ENCODE measurements around the gene MPST. TPM values are rescaled to one million over a fixed set of nuclear protein-coding genes. Genes with fewer than 3 reads are reported as not detected.

The MPST gene
- total RNA-seq, 1 experiment from 2014 or later: 68.6 TPM

DNA sequence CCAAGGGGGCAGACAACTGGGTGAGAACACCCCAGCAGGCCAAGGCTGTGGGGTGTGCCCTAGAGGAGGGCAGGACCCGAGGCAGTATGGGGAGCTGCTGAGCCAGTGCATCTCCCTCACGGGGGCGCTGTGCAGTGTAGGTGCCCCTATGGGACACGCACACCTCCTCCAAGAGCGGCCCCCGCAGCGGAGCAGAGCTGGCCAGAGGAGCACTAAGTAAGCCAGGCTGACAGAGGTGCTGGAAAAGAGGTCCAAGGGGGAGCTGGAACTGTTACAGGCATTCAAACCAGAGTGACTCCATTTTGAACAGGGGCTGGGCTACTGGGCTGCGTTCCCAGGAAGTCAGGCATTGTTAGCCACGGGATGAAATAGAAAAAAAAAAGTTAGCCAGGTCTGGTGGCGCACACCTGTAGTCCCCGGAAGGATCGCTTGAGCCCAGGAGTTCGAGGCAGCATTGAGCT, 42.1 kb upstream of the MPST start:
- Histone ChIP-seq H3K36me3 (ENCODE audit: control insufficient read depth in 1 of 2, insufficient read depth in 2 of 2, low read length in 2 of 2) (no peaks in the 10 kb centered on the region), H2AFZ (ENCODE audit: low read depth, low read length, poor library complexity, severe bottlenecking) (peak overlapping the region; percentile 91), H3K9ac (ENCODE audit: low read length) (peak overlapping the region; percentile 31; the same call in 1 of the 2 replicates), H3K27me3 (ENCODE audit: insufficient read depth, low read length) (no peaks in the 10 kb centered on the region), H3K27ac (ENCODE audit: low read depth, low read length) (no peak overlapping the region), H3K4me1 (ENCODE audit: control insufficient read depth in 1 of 2, insufficient read depth in 2 of 2, low read length in 2 of 2) (peaks cover 5 to 12% of the 10 kb centered on the region in 2 experiments), H3K9me3 (ENCODE audit: control insufficient read depth in 1 of 2, insufficient read depth in 1 of 2, low read depth in 1 of 2, low read length in 2 of 2) (no peaks in the 10 kb centered on the region), H3K9me2 (ENCODE audit: insufficient read depth) (no peaks in the 10 kb centered on the region), H3K4me3 (replicated peaks in 1 of 2; ENCODE audit: low read depth in 1 of 2, low read length in 2 of 2) (peak overlapping the region; percentile 35 to 48), H3K4me2 (ENCODE audit: low read length) (peak overlapping the region; percentile 73), H4K20me1 (ENCODE audit: insufficient read depth) (no peaks in the 10 kb centered on the region), H3K79me2 (ENCODE audit: insufficient read depth, low read length) (no peaks in the 10 kb centered on the region)
- no TSS peak for BruUV-seq (replicated peaks)
- ATAC-seq: peak; percentile 85
- ChIA-PET RAD21 (ENCODE audit: low non-redundant PET in 1 of 2, low total read pairs in 2 of 2, uncharacterized antibody in 2 of 2, unreplicated experiment in 2 of 2) (interaction anchor here in 1 of 2 experiments (1.0 kb wide), 1 partner anchor 13 kb away, joined by 3 read pairs; no protein-coding TSS in a partner anchor), CTCF (interaction anchor here (0.6 to 2.6 kb wide), 18 partner anchors 8 to 456 kb away, joined by 3 to 23 read pairs (median 5); partner anchors contain the start of gene IFT27), POLR2A (interaction anchor here (1.2 to 4.1 kb wide), 3 partner anchors 9 to 448 kb away, joined by 3 to 16 read pairs (median 3); partner anchors contain the start of gene EIF3D)
- TF ChIP-seq, protein P1, sequence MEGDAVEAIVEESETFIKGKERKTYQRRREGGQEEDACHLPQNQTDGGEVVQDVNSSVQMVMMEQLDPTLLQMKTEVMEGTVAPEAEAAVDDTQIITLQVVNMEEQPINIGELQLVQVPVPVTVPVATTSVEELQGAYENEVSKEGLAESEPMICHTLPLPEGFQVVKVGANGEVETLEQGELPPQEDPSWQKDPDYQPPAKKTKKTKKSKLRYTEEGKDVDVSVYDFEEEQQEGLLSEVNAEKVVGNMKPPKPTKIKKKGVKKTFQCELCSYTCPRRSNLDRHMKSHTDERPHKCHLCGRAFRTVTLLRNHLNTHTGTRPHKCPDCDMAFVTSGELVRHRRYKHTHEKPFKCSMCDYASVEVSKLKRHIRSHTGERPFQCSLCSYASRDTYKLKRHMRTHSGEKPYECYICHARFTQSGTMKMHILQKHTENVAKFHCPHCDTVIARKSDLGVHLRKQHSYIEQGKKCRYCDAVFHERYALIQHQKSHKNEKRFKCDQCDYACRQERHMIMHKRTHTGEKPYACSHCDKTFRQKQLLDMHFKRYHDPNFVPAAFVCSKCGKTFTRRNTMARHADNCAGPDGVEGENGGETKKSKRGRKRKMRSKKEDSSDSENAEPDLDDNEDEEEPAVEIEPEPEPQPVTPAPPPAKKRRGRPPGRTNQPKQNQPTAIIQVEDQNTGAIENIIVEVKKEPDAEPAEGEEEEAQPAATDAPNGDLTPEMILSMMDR (IDR thresholded peaks at IDR 0.05 in 2 of 3, conservative IDR thresholded peaks at IDR 0.05 in 1 of 3; ENCODE audit: borderline replicate concordance in 1 of 3, insufficient read depth in 1 of 3, low read depth in 2 of 3, low read length in 2 of 3): peak; percentile 37 to 63 (median 61); a peak in 5 of 6 replicates
- no peak for TF ChIP-seq YY1 (IDR thresholded peaks at IDR 0.05; ENCODE audit: extremely low read depth, insufficient replicate concordance, low read depth, low read length)
- no peak for TF ChIP-seq JUND (IDR thresholded peaks at IDR 0.05)
- no peak for TF ChIP-seq POLR2AphosphoS5 (IDR thresholded peaks at IDR 0.05; ENCODE audit: low read depth, low read length)
- TF ChIP-seq RAD21 (IDR thresholded peaks at IDR 0.05; ENCODE audit: low read depth): peak; percentile 27; the same call in 1 of the 2 replicates
- intact Hi-C loops (cut with micrococcal nuclease): loop anchor here (5.0 kb wide), 2 partner anchors 105 to 430 kb away; no protein-coding TSS in a partner anchor
- DNase-seq (ENCODE audit: low read depth, low spot score): no peak
